Mucosa of stomach (tissue), 1 donor: Measurements from ENCODE around the gene MALL.
A peak's percentile ranks its signal among the peaks of the same experiment; 100 is the strongest.
"Not testable (repeated sequence)": the region's sequence is repeated elsewhere in the genome, so short reads cannot be mapped to it uniquely, and the experiment has no call there.

Experiments used
- H3K27me3 ChIP-seq: one replicate; pipeline ENCODE4 v1.7.0; 2013; ENCODE audit warnings: mild to moderate bottlenecking, low read length; ENCODE audit not compliant: control insufficient read depth, insufficient read depth
- H3K36me3 ChIP-seq: one replicate; pipeline ENCODE4 v1.7.0; 2013; ENCODE audit warnings: low read length; ENCODE audit not compliant: control insufficient read depth, insufficient read depth
- H3K4me1 ChIP-seq: one replicate; pipeline ENCODE4 v1.7.0; 2013; ENCODE audit warnings: mild to moderate bottlenecking, low read length; ENCODE audit not compliant: control insufficient read depth, insufficient read depth
- H3K4me3 ChIP-seq: one replicate; pipeline ENCODE4 v1.7.0; 2013; ENCODE audit warnings: low read length
- H3K9ac ChIP-seq: one replicate; pipeline ENCODE4 v1.7.0; 2013; ENCODE audit warnings: mild to moderate bottlenecking, low read length, moderate library complexity
- H3K9me3 ChIP-seq: one replicate; pipeline ENCODE4 v1.7.0; 2013; ENCODE audit warnings: mild to moderate bottlenecking, low read length, moderate library complexity; ENCODE audit not compliant: control insufficient read depth
- donor health status: Pancreatic carcinoma.

The MALL gene

DNA sequence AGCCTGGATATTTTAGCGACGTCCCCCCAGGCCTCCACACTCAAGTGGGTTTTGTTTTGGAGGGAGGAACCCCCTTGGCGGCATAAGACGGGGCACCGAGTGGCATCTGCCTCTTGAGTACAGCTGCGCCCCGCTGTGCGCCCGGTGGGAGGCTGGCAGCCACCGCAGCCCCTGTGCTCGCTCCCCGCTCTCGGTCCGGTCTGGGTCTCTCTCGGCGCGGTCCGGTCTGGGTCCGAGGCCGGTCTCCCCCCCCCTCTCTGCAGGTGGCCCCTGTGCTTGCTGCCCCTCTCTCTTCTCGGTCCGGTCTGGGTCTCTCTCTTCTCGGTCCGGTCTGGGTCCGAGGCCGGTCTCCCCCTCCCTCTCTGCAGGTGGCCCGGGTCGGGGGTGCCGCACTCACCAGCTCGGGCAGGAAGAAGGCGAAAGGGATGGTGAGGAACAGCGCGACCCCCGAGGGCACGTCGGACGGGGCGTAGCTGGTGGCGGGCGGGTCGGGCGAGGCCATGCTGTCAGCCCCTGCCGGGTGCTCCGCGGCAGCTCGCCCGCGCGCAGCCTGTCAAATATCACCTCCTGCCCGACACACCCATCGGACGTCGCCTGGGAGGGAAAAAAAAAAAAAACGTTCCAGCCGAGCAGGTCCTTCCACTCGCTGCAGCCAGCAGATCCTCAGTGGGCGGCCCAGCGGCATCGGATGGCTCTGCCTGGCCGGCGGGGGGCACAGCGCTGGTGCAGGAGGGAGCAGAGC is at the start of gene MALL:
Gene MALL, minus strand, starts transcription at position 532 of the 742 bp plus-strand sequence. Its CDS starts 30 bp downstream, at position 502.
- peaks cover 27% of the 10 kb centered on the region for H3K4me1 ChIP-seq
- H3K4me3 ChIP-seq: peak within 1 kb of the TSS; percentile 27
- no peaks in the 10 kb centered on the region for H3K9me3 ChIP-seq
- no peaks in the 10 kb centered on the region for H3K36me3 ChIP-seq
- H3K27me3 ChIP-seq: peaks cover 21% of the 10 kb centered on the region
- H3K9ac ChIP-seq: peak within 1 kb of the TSS; percentile 57

DNA sequence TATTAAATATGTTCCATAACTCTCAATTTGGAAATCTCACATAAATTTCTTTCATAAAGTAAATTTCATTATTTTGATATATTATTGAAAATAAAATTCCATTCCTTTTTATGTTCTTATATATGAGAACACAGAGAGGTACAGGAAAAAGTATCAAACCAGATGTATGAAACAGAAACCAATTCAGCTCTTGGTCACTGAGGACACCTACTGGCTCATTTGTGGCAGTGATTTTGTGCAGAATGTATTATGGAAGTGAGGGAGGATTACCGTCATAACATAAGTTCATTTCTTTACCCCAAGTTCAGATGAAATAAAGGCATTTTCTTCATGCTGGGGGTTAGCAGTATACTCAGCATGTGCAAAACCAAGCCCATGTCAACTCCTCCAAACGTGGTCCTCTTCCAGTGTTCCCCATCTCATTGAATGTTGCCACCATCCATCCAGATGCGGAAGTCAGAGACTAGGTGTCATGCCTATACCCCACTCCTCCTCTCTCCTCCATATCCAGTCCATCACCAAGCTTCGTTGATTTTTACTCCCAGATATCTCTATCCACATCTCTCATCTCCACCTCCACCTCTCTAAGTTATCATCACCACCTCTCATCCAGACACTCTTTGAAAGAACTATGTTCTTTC is 41.7 kb upstream of the MALL start:
- H3K9ac ChIP-seq: no peak overlapping the region
- H3K9me3 ChIP-seq: no peaks in the 10 kb centered on the region
- no peaks in the 10 kb centered on the region for H3K4me1 ChIP-seq
- H3K4me3 ChIP-seq: no peak overlapping the region
- H3K27me3 ChIP-seq: no peaks in the 10 kb centered on the region
- no peaks in the 10 kb centered on the region for H3K36me3 ChIP-seq

DNA sequence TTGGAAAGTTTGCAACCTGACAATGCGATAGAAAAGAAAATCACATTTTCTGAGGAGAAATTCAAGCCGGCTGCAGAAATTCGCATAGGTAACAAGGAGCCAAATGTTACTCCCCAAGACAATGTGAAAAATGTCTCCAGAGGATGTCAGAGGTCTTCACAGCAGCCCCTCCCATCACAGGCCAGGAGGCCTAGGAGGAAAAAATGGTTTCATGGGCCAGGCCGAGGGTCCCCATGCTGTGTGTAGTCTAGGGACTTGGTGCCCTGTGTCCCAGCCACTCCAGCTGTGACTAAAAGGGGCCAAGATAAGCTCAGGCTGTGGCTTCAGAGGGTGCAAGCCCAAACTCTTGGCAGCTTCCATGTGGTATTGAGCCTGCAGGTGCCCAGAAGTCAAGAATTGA is 39.2 kb upstream of the MALL start:
- H3K9ac ChIP-seq, H3K36me3 ChIP-seq, H3K9me3 ChIP-seq, H3K27me3 ChIP-seq, H3K4me1 ChIP-seq, H3K4me3 ChIP-seq: not testable (repeated sequence)

DNA sequence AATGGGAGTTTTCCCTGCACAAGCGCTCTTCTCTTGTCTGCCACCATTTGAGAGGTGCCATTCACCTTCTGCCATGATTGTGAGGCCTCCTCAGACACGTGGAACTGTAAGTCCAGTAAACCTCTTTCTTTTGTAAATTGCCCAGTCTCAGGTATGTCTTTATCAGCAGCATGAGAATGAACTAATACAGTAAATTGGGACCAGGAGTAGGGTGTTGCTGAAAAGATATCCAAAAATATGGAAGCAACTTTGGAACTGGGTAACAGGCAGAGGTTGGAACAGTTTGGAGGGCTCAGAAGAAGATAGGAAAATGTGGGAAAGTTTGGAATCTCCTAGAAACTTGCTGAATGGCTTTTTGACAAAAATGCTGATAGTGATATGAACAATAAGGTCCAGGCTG is 38.6 kb upstream of the MALL start:
- H3K9ac ChIP-seq, H3K36me3 ChIP-seq, H3K4me3 ChIP-seq, H3K27me3 ChIP-seq, H3K9me3 ChIP-seq, H3K4me1 ChIP-seq: not testable (repeated sequence)

DNA sequence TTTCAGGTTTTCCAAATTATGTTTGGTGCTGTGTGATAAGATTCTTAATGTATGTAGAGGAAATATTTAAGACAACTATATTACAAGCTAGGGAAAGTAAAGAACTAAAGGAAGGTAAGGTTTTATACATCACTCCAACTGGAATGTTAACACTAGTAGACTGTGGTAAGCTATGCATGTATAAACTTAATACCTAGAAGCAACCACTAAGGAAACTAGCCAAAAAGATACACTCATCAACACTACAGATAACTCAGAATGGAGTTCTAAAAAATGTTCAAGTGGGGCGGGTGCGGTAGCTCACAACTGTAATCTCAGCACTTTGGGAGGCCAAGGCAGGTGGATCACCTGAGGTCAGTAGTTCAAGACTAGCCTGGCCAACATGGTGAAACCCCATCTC is 37.8 kb upstream of the MALL start:
- H3K9ac ChIP-seq: no peak overlapping the region
- no peak overlapping the region for H3K4me3 ChIP-seq
- H3K27me3 ChIP-seq: no peaks in the 10 kb centered on the region
- no peaks in the 10 kb centered on the region for H3K9me3 ChIP-seq
- peaks cover 4% of the 10 kb centered on the region for H3K4me1 ChIP-seq
- H3K36me3 ChIP-seq: no peaks in the 10 kb centered on the region

DNA sequence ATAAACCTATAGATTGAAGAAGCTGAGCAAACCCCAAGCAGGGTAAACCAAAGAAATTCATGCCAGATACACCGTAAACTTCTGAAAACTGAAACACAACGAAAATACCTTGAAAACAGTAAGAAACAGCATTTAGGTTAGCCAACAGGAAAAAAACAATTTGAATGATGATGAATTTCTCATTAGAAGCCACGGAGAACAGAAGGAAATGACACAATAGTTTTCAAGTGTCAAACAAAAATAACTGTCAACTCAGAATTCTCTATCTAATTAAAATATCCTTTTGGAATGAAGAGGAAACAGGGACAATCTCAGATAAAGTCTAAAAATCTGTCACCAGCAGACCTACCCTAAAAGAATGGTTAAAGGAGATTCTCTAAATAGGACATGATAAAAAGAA is 37.3 kb upstream of the MALL start:
- no peak overlapping the region for H3K9ac ChIP-seq
- H3K27me3 ChIP-seq: no peaks in the 10 kb centered on the region
- H3K36me3 ChIP-seq: no peaks in the 10 kb centered on the region
- no peaks in the 10 kb centered on the region for H3K9me3 ChIP-seq
- no peak overlapping the region for H3K4me3 ChIP-seq
- H3K4me1 ChIP-seq: peaks cover 4% of the 10 kb centered on the region

DNA sequence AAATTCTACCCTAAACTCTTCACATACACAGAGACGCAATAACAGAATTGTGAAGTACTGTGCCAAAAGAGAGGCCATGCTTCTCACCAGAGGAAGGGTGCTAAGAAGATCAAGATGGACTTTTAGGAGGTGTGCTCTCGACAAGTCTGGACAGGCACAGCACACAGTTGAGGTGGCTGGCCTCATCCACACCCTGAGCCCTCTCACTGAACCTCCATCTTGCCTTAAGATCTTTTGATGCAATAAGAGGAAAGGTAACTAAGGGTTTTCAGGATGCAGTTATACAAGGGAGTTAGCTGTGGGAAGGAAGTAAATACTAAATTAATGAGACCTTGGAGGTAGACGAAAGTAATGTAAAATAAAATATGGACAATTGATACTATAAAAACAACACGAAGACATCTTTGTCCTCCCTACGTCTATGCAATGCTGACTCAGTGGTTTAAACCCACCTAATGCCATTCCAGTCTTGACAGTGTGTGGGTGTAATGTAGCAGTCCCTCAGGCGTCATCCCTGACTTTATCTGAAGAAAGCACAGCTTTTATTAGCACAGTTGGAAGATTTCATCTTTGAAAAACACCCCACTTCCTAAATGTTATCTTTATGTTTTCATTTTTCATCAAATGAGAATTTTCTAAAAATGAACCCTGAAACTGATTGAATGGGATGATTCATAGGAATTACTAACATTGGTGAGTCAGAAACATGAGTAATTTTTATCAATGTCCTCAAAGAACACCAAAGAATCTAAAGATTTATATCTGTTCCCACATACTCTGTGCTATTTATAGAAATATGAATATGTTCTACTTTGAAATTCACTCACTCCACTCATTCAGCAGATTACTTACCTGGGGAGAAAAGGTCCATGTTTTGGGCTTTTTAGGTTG is 34.0 kb upstream of the MALL start:
- H3K9me3 ChIP-seq: no peaks in the 10 kb centered on the region
- H3K4me1 ChIP-seq: peaks cover 4% of the 10 kb centered on the region
- no peaks in the 10 kb centered on the region for H3K27me3 ChIP-seq
- no peak overlapping the region for H3K9ac ChIP-seq
- H3K4me3 ChIP-seq: no peak overlapping the region
- H3K36me3 ChIP-seq: no peaks in the 10 kb centered on the region

DNA sequence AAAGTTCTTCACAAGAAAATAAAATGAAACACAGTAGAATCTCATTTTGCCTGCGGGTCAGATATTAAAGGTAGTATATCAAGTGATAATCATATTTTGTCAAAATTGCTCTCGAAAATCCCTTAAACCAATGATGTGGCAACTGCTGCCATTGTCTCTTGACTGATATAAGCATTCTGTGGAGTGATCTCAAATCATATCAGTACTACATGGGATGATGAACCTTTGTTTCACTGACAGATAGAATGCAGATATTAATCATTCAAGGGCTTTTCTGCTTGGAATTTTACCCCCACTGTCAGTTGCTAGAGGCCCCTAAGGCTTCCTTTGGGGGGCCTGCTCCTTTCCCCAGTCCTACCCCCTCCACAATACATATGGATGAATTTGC is 31.3 kb upstream of the MALL start:
- Histone ChIP-seq H3K27me3 (no peaks in the 10 kb centered on the region), H3K9ac (no peak overlapping the region), H3K4me3 (no peak overlapping the region), H3K4me1 (peaks cover 4% of the 10 kb centered on the region), H3K9me3 (no peaks in the 10 kb centered on the region), H3K36me3 (no peaks in the 10 kb centered on the region)

DNA sequence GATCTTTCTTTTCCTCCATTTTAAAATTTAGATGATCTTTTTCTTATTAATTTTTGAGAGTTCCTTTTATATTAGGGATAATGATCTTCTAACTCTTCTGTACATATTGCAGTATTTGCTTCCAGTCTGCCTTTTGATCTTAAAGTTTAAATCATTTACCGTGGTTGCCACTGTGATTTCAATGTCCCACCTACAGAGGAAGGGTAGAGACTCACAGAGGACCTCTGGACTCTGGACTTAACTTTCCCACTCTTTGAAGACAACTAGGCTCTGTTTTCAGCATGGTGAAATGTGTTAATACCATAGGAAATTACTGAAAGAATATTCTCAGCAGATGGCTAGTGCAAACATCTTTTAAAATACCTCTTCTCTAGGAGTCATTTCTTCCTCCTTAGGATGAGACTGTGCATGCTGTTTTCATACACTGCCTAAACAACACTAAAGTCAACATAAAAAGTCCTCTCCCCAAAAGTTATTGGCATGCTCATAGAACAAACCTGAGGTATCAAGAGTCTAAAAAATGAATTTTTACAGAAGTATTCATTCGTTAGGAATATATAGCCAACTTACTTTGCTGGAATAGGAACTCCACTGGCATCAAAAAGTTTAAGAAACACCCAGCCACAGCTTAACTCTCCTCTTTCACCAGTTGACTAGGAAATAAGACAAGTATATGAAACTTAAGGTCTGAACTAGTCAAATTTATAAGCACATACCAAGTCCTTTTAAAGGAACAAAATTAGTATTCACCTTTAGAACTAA is 30.7 kb upstream of the MALL start:
- no peaks in the 10 kb centered on the region for H3K9me3 ChIP-seq
- H3K4me1 ChIP-seq: peaks cover 4% of the 10 kb centered on the region
- H3K36me3 ChIP-seq: no peaks in the 10 kb centered on the region
- H3K9ac ChIP-seq: no peak overlapping the region
- no peak overlapping the region for H3K4me3 ChIP-seq
- no peaks in the 10 kb centered on the region for H3K27me3 ChIP-seq

DNA sequence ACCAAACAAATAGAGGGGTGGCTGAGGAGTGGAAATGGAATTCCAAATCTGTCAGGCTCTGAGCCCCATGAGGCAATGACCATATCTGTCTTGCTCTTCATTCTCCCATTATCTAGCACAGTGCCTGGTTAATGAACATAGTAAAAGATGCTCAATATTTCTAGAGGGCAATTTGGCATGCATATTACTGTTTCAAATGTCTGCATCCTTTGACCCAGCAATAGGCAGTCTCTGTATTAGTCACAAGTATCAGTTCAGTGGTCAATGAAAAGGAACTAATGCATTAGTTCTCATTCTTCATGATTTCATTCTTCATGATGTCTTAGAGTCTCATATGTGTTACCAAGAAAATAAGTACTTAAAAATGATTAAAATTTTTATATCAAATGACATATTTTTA is 28.4 kb upstream of the MALL start:
- Histone ChIP-seq H3K4me1 (no peaks in the 10 kb centered on the region), H3K36me3 (no peaks in the 10 kb centered on the region), H3K9me3 (no peaks in the 10 kb centered on the region), H3K27me3 (no peaks in the 10 kb centered on the region), H3K4me3 (no peak overlapping the region), H3K9ac (no peak overlapping the region)

DNA sequence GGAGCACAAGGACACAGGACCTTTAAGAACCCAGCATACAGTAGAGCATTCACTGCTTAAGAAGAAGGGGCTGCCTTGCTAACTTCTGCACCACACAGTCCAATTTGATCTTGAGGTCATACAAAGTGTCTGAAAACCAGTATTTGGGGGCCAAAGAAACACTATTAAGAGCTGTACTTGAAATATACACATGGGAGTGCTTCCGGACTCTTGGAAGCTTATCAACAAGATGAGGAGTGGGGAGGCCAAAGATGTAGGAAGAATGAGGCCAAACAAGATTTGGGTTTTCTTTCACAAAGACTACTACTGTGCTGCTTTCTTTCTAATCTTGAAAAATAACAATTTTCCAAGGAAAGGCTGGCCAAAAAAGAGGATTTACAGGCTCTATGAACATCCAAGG is 24.8 kb upstream of the MALL start:
- H3K4me3 ChIP-seq: no peak overlapping the region
- H3K36me3 ChIP-seq: no peaks in the 10 kb centered on the region
- H3K9me3 ChIP-seq: no peaks in the 10 kb centered on the region
- no peak overlapping the region for H3K9ac ChIP-seq
- H3K4me1 ChIP-seq: no peaks in the 10 kb centered on the region
- no peaks in the 10 kb centered on the region for H3K27me3 ChIP-seq
